GM12878 (cell line): Measurements from ENCODE around the gene TYK2. TPM values are rescaled to one million over a fixed set of nuclear protein-coding genes. Genes with fewer than 3 reads are reported as not detected.

ENCODE experiments used
- BCL3 ChIP-seq: IDR thresholded peaks from 2 replicates; pipeline ENCODE4 v1.6.1; 2011; ENCODE audit warnings: borderline replicate concordance, low read depth, mild to moderate bottlenecking, moderate library complexity, low read length; ENCODE audit not compliant: insufficient read depth, poor library complexity, severe bottlenecking
- BHLHE40 ChIP-seq, 2 experiments: fragments of 450-650 bp in 1 of 2; IDR thresholded peaks; 2 replicates each; pipeline ENCODE4 v1.6.1; 2011 to 2017; ENCODE audit warnings: low read depth in 2 of 2, borderline replicate concordance in 1 of 2, improper control_type of control experiment in 1 of 2, low read length in 1 of 2, mild to moderate bottlenecking in 1 of 2
- EED ChIP-seq: sonication (generic); IDR thresholded peaks from 2 replicates; pipeline ENCODE4 v1.6.1; 2016; ENCODE audit warnings: antibody characterized with exemption, low read depth
- EP300 ChIP-seq, 2 experiments: fragments of 150-350 bp in 1 of 2; IDR thresholded peaks; 2 replicates each; pipeline ENCODE4 v1.6.1; 2011 to 2012; ENCODE audit warnings: low read depth in 2 of 2, low read length in 2 of 2, borderline replicate concordance in 1 of 2, improper control_type of control experiment in 1 of 2, inconsistent platforms in 1 of 2; ENCODE audit not compliant: control insufficient read depth in 1 of 2
- HDAC2 ChIP-seq: fragments of 200-600 bp; sonication (generic); IDR thresholded peaks from 2 replicates; pipeline ENCODE4 v1.6.1; 2017
- HDGF ChIP-seq: fragments of 450-650 bp; IDR thresholded peaks from 2 replicates; pipeline ENCODE4 v1.6.1; 2016; ENCODE audit warnings: antibody characterized with exemption
- IKZF1 ChIP-seq: fragments of 450-650 bp; conservative IDR thresholded peaks from 2 replicates; pipeline ENCODE4 v1.6.1; 2017; ENCODE audit warnings: antibody characterized with exemption, mild to moderate bottlenecking
- IKZF2 ChIP-seq, 2 experiments: fragments of 450-650 bp; IDR thresholded peaks; 2 replicates each; pipeline ENCODE4 v1.6.1; 2017; ENCODE audit warnings: mild to moderate bottlenecking in 2 of 2, moderate library complexity in 2 of 2
- NR2F1 ChIP-seq: fragments of 450-650 bp; conservative IDR thresholded peaks from 2 replicates; pipeline ENCODE4 v1.6.1; 2017; ENCODE audit warnings: mild to moderate bottlenecking
- PML ChIP-seq: IDR thresholded peaks from 2 replicates; pipeline ENCODE4 v1.6.1; 2012; ENCODE audit warnings: low read length, inconsistent platforms
- RELA ChIP-seq: fragments of 450-650 bp; IDR thresholded peaks from 2 replicates; pipeline ENCODE4 v1.8.0; 2014; ENCODE audit warnings: borderline replicate concordance; ENCODE audit not compliant: partially characterized antibody
- SMAD1 ChIP-seq: fragments of 450-650 bp; IDR thresholded peaks from 2 replicates; pipeline ENCODE4 v1.6.1; 2018; ENCODE audit warnings: mild to moderate bottlenecking, low read depth; ENCODE audit not compliant: partially characterized antibody
- SMC3 ChIP-seq: IDR thresholded peaks from 2 replicates; pipeline ENCODE4 v1.6.1; 2011; ENCODE audit warnings: low read length, improper control_type of control experiment, borderline replicate concordance
- polyA plus RNA-seq, 11 experiments: library from polyadenylated mRNA; depleted of rRNA in 4 of 11; unstranded in 6 of 11; stranded (reverse) in 5 of 11; fragments of >200 nt; fragmentation: Nextera tagmentation in 4 of 11; fragmentation: Illumina TruSeq in 1 of 11; extraction: Ambion mirVana in 4 of 11; extraction: Trizol in 1 of 11; gene quantifications; 1 replicate in 1 of 11; 2 replicates in 10 of 11; pipeline versions ENCODE4 v1.2.1 to v1.2.3, GENCODE V29; 2011 to 2016; ENCODE audit warnings: inconsistent platforms in 2 of 11, missing spikeins in 2 of 11, low read depth in 1 of 11
- total RNA-seq, 4 experiments: library from RNA; depleted of rRNA in 3 of 4; stranded (reverse); fragments of >200 nt in 3 of 4; fragmentation: Illumina TruSeq in 1 of 4; extraction: Trizol in 1 of 4; gene quantifications; 2 replicates each; pipeline versions ENCODE4 v1.2.1 to v1.2.3, GENCODE V29; 2013 to 2021
- TF ChIP-seq, protein P1 (sequence below): fragments of 450-650 bp; IDR thresholded peaks from 2 replicates; pipeline ENCODE4 v1.6.1; 2017; ENCODE audit warnings: antibody characterized with exemption, mild to moderate bottlenecking, moderate library complexity
- TF ChIP-seq, protein P2 (sequence below): fragments of 450-650 bp; IDR thresholded peaks from 2 replicates; pipeline ENCODE4 v1.6.1; 2017; ENCODE audit warnings: mild to moderate bottlenecking, low read depth, inconsistent platforms; ENCODE audit not compliant: poor library complexity, severe bottlenecking
- TF ChIP-seq, protein P3 (sequence below): fragments of 450-650 bp; IDR thresholded peaks from 2 replicates; pipeline ENCODE4 v1.6.1; 2017; ENCODE audit warnings: mild to moderate bottlenecking
- TF ChIP-seq, protein P4 (sequence below): fragments of 450-650 bp; formaldehyde crosslinking; IDR thresholded peaks from 2 replicates; pipeline ENCODE4 v1.4.0; 2022; ENCODE audit warnings: mild to moderate bottlenecking, moderate library complexity

TYK2 gene
- total and polyA plus RNA-seq, 10 of the 15 experiments (the other 5 are each of a cell fraction or from before 2014, with no cell fraction given): 36.4 to 364 (median 179) TPM

DNA sequence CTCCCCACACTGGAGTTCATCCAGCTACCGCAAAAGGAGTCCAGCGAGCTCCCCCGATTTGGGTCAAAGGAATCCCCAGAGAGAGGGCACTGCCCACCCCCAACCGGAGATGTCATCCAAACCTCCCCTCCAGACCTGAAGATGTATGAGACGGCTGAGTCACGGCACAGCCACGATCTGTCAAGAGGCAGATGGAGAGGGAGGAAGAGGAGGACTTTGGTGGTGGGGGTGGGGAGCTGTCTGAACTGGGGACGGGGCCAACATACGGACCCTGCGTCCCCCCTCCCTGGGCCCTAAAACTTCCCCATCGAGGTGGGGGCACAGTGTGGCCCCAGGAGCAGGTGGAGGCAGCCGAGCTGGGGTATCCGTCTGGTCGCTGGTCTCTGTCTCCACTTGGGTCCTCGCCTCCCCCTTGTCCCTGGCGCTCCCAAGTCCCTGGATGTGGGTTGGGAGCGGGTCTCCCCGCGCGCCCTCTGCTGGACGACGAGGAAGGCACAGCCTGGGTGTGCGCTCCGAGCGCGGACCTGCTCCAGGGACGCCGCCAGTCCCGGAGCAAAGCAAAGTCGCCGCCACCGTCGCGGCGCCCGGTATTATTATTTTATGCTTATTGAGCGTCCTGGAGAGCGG, 43.8 kb upstream of the TYK2 start (continued):
- TF ChIP-seq, protein P1, sequence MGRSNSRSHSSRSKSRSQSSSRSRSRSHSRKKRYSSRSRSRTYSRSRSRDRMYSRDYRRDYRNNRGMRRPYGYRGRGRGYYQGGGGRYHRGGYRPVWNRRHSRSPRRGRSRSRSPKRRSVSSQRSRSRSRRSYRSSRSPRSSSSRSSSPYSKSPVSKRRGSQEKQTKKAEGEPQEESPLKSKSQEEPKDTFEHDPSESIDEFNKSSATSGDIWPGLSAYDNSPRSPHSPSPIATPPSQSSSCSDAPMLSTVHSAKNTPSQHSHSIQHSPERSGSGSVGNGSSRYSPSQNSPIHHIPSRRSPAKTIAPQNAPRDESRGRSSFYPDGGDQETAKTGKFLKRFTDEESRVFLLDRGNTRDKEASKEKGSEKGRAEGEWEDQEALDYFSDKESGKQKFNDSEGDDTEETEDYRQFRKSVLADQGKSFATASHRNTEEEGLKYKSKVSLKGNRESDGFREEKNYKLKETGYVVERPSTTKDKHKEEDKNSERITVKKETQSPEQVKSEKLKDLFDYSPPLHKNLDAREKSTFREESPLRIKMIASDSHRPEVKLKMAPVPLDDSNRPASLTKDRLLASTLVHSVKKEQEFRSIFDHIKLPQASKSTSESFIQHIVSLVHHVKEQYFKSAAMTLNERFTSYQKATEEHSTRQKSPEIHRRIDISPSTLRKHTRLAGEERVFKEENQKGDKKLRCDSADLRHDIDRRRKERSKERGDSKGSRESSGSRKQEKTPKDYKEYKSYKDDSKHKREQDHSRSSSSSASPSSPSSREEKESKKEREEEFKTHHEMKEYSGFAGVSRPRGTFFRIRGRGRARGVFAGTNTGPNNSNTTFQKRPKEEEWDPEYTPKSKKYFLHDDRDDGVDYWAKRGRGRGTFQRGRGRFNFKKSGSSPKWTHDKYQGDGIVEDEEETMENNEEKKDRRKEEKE: no peak
- TF ChIP-seq IKZF2 (IDR thresholded peaks at IDR 0.05) (peak; percentile 92 to 94), IKZF1 (peak; percentile 99), RELA (peak; percentile 26), SMC3 (peak; percentile 63), SMAD1 (no peak), BHLHE40 (IDR thresholded peaks at IDR 0.05; ENCODE audit: borderline replicate concordance in 1 of 2, low read depth in 2 of 2, low read length in 1 of 2) (peak; percentile 24 to 33; a peak in 3 of 4 replicates), HDAC2 (no peak), HDGF (peak; percentile 36; the same call in 1 of the 2 replicates), EED (peak; percentile 93), PML (no peak), EP300 (IDR thresholded peaks at IDR 0.05; ENCODE audit: borderline replicate concordance in 1 of 2, control insufficient read depth in 1 of 2, low read depth in 2 of 2, low read length in 2 of 2) (0 out of 4 replicates have a peak, but pooled peaks of 1 of the 2 experiments have one; percentile 2), BCL3 (no peak), NR2F1 (no peak)
- TF ChIP-seq, protein P2, sequence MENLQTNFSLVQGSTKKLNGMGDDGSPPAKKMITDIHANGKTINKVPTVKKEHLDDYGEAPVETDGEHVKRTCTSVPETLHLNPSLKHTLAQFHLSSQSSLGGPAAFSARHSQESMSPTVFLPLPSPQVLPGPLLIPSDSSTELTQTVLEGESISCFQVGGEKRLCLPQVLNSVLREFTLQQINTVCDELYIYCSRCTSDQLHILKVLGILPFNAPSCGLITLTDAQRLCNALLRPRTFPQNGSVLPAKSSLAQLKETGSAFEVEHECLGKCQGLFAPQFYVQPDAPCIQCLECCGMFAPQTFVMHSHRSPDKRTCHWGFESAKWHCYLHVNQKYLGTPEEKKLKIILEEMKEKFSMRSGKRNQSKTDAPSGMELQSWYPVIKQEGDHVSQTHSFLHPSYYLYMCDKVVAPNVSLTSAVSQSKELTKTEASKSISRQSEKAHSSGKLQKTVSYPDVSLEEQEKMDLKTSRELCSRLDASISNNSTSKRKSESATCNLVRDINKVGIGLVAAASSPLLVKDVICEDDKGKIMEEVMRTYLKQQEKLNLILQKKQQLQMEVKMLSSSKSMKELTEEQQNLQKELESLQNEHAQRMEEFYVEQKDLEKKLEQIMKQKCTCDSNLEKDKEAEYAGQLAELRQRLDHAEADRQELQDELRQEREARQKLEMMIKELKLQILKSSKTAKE: no peak
- TF ChIP-seq, protein P3, sequence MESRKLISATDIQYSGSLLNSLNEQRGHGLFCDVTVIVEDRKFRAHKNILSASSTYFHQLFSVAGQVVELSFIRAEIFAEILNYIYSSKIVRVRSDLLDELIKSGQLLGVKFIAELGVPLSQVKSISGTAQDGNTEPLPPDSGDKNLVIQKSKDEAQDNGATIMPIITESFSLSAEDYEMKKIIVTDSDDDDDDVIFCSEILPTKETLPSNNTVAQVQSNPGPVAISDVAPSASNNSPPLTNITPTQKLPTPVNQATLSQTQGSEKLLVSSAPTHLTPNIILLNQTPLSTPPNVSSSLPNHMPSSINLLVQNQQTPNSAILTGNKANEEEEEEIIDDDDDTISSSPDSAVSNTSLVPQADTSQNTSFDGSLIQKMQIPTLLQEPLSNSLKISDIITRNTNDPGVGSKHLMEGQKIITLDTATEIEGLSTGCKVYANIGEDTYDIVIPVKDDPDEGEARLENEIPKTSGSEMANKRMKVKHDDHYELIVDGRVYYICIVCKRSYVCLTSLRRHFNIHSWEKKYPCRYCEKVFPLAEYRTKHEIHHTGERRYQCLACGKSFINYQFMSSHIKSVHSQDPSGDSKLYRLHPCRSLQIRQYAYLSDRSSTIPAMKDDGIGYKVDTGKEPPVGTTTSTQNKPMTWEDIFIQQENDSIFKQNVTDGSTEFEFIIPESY: no peak
- TF ChIP-seq, protein P4, sequence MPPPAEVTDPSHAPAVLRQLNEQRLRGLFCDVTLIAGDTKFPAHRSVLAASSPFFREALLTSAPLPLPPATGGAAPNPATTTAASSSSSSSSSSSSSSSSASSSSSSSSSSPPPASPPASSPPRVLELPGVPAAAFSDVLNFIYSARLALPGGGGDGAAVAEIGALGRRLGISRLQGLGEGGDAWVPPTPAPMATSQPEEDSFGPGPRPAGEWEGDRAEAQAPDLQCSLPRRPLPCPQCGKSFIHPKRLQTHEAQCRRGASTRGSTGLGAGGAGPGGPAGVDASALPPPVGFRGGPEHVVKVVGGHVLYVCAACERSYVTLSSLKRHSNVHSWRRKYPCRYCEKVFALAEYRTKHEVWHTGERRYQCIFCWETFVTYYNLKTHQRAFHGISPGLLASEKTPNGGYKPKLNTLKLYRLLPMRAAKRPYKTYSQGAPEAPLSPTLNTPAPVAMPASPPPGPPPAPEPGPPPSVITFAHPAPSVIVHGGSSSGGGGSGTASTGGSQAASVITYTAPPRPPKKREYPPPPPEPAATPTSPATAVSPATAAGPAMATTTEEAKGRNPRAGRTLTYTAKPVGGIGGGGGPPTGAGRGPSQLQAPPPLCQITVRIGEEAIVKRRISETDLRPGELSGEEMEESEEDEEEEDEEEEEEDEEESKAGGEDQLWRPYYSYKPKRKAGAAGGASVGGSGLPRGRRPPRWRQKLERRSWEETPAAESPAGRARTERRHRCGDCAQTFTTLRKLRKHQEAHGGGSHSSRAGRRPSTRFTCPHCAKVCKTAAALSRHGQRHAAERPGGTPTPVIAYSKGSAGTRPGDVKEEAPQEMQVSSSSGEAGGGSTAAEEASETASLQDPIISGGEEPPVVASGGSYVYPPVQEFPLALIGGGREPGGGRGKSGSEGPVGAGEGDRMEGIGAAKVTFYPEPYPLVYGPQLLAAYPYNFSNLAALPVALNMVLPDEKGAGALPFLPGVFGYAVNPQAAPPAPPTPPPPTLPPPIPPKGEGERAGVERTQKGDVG (CRISPR knock-in tag): no peak
